Caco-2 (cell line): ENCODE results near the gene ADK. TPM values are rescaled to one million over a fixed set of nuclear protein-coding genes. Genes with fewer than 3 reads are reported as not detected.

ENCODE experiments used
- BruUV-seq: library from RNA; stranded (reverse); fragments of 400-500 nt; replicated peaks from 2 replicates; lab custom pipeline; 2021; lab: Mats Ljungman, UMichigan
- CTCF ChIA-PET: fragments of 300-600 bp; sonication (Branson Sonifier 250); formaldehyde crosslinking; loops from one replicate; lab custom pipeline; 2022; ENCODE audit warnings: antibody characterized with exemption; lab: Charles Lee
- POLR2A ChIA-PET: fragments of 300-600 bp; sonication (Branson Sonifier 250); formaldehyde crosslinking; loops from one replicate; lab custom pipeline; 2022; ENCODE audit warnings: antibody characterized with exemption; lab: Charles Lee
- DNase-seq, 2 experiments: peaks; one replicate each; pipeline versions ENCODE4 v3.0.0 to v3.0.0-alpha.2; 2020 to 2022
- H3K27me3 ChIP-seq: replicated peaks from 2 replicates; pipeline ENCODE4 v1.6.0; 2011; ENCODE audit warnings: low read length; ENCODE audit not compliant: control insufficient read depth, insufficient read depth
- H3K36me3 ChIP-seq: 2 replicates; pipeline ENCODE4 v1.5.1; 2011; ENCODE audit warnings: low read length; ENCODE audit not compliant: control insufficient read depth, insufficient read depth
- H3K4me1 ChIP-seq: fragments of 250-450 bp; sonication (Bioruptor Pico); 2 replicates; pipeline ENCODE4 v1.5.1; 2020; ENCODE audit warnings: mild to moderate bottlenecking
- H3K4me3 ChIP-seq: 2 replicates; pipeline ENCODE4 v1.5.1; 2011; ENCODE audit warnings: low read depth, mild to moderate bottlenecking, control low read depth, low read length
- H3K9me3 ChIP-seq: fragments of 250-450 bp; sonication (Bioruptor Pico); 2 replicates; pipeline ENCODE4 v1.5.1; 2020; ENCODE audit warnings: mild to moderate bottlenecking, moderate library complexity
- H3K27ac Mint-ChIP-seq: one replicate; pipeline ENCODE4 v1.8.0; 2022; ENCODE audit warnings: mixed read lengths; ENCODE audit not compliant: unreplicated experiment
- H3K27me3 Mint-ChIP-seq: one replicate; pipeline ENCODE4 v1.8.0; 2022; ENCODE audit warnings: mixed read lengths; ENCODE audit not compliant: insufficient read depth, unreplicated experiment
- H3K36me3 Mint-ChIP-seq: one replicate; pipeline ENCODE4 v1.8.0; 2022; ENCODE audit warnings: mild to moderate bottlenecking, mixed read lengths; ENCODE audit not compliant: insufficient read depth, unreplicated experiment
- H3K4me1 Mint-ChIP-seq: one replicate; pipeline ENCODE4 v1.8.0; 2022; ENCODE audit warnings: low read depth, mixed read lengths; ENCODE audit not compliant: unreplicated experiment
- H3K4me3 Mint-ChIP-seq: one replicate; pipeline ENCODE4 v1.8.0; 2022; ENCODE audit warnings: mild to moderate bottlenecking, moderate library complexity, mixed read lengths; ENCODE audit not compliant: unreplicated experiment
- H3K9me3 Mint-ChIP-seq: one replicate; pipeline ENCODE4 v1.8.0; 2022; ENCODE audit warnings: mixed read lengths; ENCODE audit not compliant: unreplicated experiment
- intact Hi-C: fragments of 100-400 bp; cut with micrococcal nuclease; formaldehyde crosslinking; loops from one replicate; pipeline ENCODE4 v1.10.0; 2022; ENCODE audit not compliant: unreplicated experiment
- total RNA-seq: library from RNA; stranded (reverse); gene quantifications from 2 replicates; pipeline ENCODE4 v1.2.3, GENCODE V29; 2022
- TF ChIP-seq, protein P1 (sequence below), 2 experiments: fragments of 200-600 bp in 1 of 2; IDR thresholded peaks; 1 replicate in 1 of 2; 2 replicates in 1 of 2; pipeline versions ENCODE4 v1.5.1 to v1.8.0; 2011 to 2022; ENCODE audit warnings: antibody characterized with exemption in 1 of 2, control low read depth in 1 of 2, inconsistent platforms in 1 of 2, low read depth in 1 of 2, low read length in 1 of 2, mild to moderate bottlenecking in 1 of 2, moderate library complexity in 1 of 2; ENCODE audit not compliant: insufficient read depth in 1 of 2, severe bottlenecking in 1 of 2, unreplicated experiment in 1 of 2

Gene ADK
- total RNA-seq, 1 experiment from 2014 or later = 105 TPM

DNA sequence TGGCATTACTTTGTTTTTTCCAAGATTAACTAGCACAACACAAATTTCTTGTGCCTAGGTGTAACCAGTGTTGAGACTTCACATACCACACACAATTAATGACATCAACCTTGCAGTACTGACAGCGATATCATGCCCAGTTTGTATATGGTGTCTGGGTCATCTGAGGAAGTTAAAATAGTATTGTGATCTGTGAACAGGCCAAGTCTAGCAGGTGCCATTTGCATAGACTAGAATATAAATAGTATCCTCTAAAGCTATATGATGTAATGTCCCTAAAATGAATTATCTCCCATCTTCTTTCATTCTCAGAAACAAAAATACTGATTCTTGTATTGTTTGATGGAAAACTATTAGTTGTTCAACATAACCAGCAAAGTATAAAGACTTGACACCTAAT, 499.6 kb downstream of the ADK start:
- no TSS peak for BruUV-seq
- Histone ChIP-seq H3K9me3 (no peaks in the 10 kb centered on the region), H3K36me3 (no peaks in the 10 kb centered on the region), H3K4me1 (no peaks in the 10 kb centered on the region), H3K4me3 (no peak overlapping the region), H3K27me3 (no peaks in the 10 kb centered on the region)
- intact Hi-C loops = no loop called here
- no peaks in the 10 kb centered on the region for H3K27me3 Mint-ChIP-seq
- no peak for DNase-seq
- H3K27ac Mint-ChIP-seq = no peak overlapping the region
- no peaks in the 10 kb centered on the region for H3K4me1 Mint-ChIP-seq
- H3K4me3 Mint-ChIP-seq = no peak overlapping the region
- H3K36me3 Mint-ChIP-seq = peaks cover 14% of the 10 kb centered on the region
- H3K9me3 Mint-ChIP-seq = no peaks in the 10 kb centered on the region
- CTCF ChIA-PET = no interaction called here
- POLR2A ChIA-PET = no interaction called here
- TF ChIP-seq, protein P1, sequence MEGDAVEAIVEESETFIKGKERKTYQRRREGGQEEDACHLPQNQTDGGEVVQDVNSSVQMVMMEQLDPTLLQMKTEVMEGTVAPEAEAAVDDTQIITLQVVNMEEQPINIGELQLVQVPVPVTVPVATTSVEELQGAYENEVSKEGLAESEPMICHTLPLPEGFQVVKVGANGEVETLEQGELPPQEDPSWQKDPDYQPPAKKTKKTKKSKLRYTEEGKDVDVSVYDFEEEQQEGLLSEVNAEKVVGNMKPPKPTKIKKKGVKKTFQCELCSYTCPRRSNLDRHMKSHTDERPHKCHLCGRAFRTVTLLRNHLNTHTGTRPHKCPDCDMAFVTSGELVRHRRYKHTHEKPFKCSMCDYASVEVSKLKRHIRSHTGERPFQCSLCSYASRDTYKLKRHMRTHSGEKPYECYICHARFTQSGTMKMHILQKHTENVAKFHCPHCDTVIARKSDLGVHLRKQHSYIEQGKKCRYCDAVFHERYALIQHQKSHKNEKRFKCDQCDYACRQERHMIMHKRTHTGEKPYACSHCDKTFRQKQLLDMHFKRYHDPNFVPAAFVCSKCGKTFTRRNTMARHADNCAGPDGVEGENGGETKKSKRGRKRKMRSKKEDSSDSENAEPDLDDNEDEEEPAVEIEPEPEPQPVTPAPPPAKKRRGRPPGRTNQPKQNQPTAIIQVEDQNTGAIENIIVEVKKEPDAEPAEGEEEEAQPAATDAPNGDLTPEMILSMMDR (IDR thresholded peaks at IDR 0.05; ENCODE audit: insufficient read depth in 1 of 2, low read depth in 1 of 2, low read length in 1 of 2, severe bottlenecking in 1 of 2, unreplicated experiment in 1 of 2) = no peak

DNA sequence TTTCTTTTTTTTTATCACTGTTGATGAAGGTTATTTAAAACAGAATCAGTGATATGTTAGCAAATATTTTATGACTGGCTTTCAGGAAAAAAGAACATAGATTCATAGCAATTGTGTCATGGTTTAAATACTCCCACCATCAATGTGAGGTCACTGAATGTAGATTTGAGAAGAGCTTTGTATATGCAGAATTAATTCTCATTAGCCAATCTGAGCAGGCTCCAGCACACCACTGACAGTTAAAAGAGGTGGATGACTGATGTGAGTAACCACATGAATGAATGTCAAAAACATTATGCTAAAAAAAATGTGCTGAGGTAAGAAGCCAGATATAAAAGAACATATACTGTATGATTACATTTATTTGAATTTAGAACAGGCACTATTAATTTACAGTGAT, 500.5 kb downstream of the ADK start:
- Mint-ChIP-seq H3K4me3 (no peak overlapping the region), H3K27ac (no peak overlapping the region), H3K9me3 (no peaks in the 10 kb centered on the region), H3K27me3 (no peaks in the 10 kb centered on the region), H3K36me3 (peaks cover 14% of the 10 kb centered on the region), H3K4me1 (no peaks in the 10 kb centered on the region)
- TF ChIP-seq, protein P1 (IDR thresholded peaks at IDR 0.05; ENCODE audit: insufficient read depth in 1 of 2, low read depth in 1 of 2, low read length in 1 of 2, severe bottlenecking in 1 of 2, unreplicated experiment in 1 of 2) = no peak
- ChIA-PET CTCF (no interaction called here), POLR2A (no interaction called here)
- H3K36me3 ChIP-seq = no peaks in the 10 kb centered on the region
- DNase-seq = no peak
- no peaks in the 10 kb centered on the region for H3K4me1 ChIP-seq
- no peaks in the 10 kb centered on the region for H3K9me3 ChIP-seq
- H3K27me3 ChIP-seq = no peaks in the 10 kb centered on the region
- intact Hi-C loops = no loop called here
- H3K4me3 ChIP-seq = no peak overlapping the region
- no TSS peak for BruUV-seq

DNA sequence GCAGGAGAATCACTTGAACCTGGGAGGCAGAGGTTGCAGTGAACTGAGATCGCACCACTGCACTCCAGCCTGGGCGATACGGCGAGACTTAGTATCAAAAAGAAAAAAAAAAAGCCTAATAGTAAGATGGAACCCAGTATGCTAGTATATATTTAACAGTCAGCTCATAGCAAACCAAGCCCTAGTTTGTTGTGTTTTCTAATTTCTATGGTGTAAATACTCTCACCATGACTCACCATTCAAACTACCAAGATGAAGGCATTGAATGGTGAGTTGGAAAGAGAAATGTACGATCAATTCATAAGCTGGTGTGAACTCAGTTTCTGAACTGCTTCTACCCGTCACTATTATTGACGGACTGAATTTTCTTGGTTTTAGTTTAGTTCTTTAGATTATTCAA, 501.6 kb downstream of the ADK start:
- no peaks in the 10 kb centered on the region for H3K9me3 Mint-ChIP-seq
- no peak overlapping the region for H3K27ac Mint-ChIP-seq
- H3K4me1 Mint-ChIP-seq = no peaks in the 10 kb centered on the region
- peaks cover 14% of the 10 kb centered on the region for H3K36me3 Mint-ChIP-seq
- Histone ChIP-seq H3K36me3 (no peaks in the 10 kb centered on the region), H3K4me3 (no peak overlapping the region), H3K27me3 (no peaks in the 10 kb centered on the region), H3K4me1 (no peaks in the 10 kb centered on the region), H3K9me3 (no peaks in the 10 kb centered on the region)
- no TSS peak for BruUV-seq
- DNase-seq = no peak
- intact Hi-C loops = no loop called here
- ChIA-PET CTCF (no interaction called here), POLR2A (no interaction called here)
- no peak overlapping the region for H3K4me3 Mint-ChIP-seq
- TF ChIP-seq, protein P1 (IDR thresholded peaks at IDR 0.05; ENCODE audit: insufficient read depth in 1 of 2, low read depth in 1 of 2, low read length in 1 of 2, severe bottlenecking in 1 of 2, unreplicated experiment in 1 of 2) = no peak
- no peaks in the 10 kb centered on the region for H3K27me3 Mint-ChIP-seq
